ENCODE results near the gene PCLO. TPM values are rescaled to one million over a fixed set of nuclear protein-coding genes. Genes with fewer than 3 reads are reported as not detected.

PCLO gene
- total and polyA plus RNA-seq, 2 of the 8 experiments (the other 6 are each of a cell fraction or from before 2014, with no cell fraction given) = 1.5 to 3.2 TPM

DNA sequence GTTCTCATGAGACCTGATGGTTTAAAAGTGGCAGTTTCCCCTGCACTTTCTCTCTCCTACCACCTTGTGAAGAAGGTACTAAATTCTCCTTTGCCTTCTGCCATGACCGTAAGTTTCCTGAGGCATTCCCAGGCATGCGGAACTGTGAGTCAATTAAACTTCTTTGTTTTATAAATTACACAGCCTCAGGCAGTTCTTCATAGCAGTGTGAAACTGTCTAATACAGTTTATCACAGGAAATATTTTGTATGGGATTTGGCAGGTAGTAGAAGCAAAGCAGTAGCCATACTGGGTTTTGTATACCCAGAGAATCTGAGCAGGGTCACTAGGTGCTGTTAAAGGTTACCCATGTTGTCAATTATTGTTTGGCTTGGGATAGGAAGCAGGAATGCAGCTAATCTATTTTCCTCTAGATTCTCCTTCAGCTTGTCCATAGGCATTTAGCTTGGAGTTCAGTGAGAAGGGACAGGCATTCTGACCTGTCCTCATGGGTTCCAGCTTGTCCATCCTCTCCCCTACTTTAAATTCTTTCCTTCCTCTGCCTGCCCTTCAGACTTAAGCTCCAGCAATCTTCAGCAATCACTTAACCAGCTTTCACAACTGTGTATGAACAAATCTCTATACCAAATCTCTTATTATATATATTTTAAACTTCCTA, 186.7 kb downstream of the PCLO start (continued):
- TF ChIP-seq, protein P1, sequence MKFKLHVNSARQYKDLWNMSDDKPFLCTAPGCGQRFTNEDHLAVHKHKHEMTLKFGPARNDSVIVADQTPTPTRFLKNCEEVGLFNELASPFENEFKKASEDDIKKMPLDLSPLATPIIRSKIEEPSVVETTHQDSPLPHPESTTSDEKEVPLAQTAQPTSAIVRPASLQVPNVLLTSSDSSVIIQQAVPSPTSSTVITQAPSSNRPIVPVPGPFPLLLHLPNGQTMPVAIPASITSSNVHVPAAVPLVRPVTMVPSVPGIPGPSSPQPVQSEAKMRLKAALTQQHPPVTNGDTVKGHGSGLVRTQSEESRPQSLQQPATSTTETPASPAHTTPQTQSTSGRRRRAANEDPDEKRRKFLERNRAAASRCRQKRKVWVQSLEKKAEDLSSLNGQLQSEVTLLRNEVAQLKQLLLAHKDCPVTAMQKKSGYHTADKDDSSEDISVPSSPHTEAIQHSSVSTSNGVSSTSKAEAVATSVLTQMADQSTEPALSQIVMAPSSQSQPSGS (IDR thresholded peaks at IDR 0.05; ENCODE audit: low read length) = no peak
- TF ChIP-seq SAP30 (IDR thresholded peaks at IDR 0.05; ENCODE audit: insufficient read depth, insufficient replicate concordance, low read length) = no peak
